T1000 (cell line): Measurements from ENCODE around the gene MRPS12.
"Not testable (repeated sequence)": the region's sequence is repeated elsewhere in the genome, so short reads cannot be mapped to it uniquely, and the experiment has no call there.

Source experiments
- DNase-seq: peaks from one replicate; lab custom pipeline; 2025; ENCODE audit warnings: mixed read lengths; lab: John Stamatoyannopoulos, UW

MRPS12 gene

GRCh38 chr19:38930776-38931520, at the start of gene MRPS12:
Gene MRPS12 (plus strand): TSS chr19:38930944. CDS start chr19:38931295, 351 bp downstream.
- DNase-seq: peak; percentile 98

DNA sequence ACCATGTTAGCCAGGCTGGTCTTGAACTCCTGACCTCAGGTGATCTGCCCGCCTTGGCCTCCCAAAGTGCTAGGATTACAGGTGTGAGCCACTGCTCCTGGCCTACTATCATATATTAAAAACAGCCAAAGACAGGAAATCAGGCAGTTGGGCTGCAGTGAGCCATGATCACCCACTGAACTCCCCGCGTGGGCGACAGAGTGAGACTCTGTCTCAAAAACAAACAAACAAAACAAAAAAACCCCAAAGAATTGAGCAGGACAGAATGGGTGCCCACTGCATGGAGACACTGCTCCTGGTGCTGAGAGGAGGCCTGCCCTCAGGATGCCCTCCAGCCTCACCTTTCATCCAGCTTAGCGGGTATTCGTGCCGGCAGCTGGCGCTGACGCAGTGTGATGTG, 47.5 kb upstream of the MRPS12 start:
- DNase-seq: no peak

- not testable (repeated sequence) for DNase-seq
Measured at GRCh38 chr19:38884691-38885090, 46.1 kb upstream of the MRPS12 start.

- no peak for DNase-seq
Measured at GRCh38 chr19:38888876-38889275, 41.9 kb upstream of the MRPS12 start.

DNA sequence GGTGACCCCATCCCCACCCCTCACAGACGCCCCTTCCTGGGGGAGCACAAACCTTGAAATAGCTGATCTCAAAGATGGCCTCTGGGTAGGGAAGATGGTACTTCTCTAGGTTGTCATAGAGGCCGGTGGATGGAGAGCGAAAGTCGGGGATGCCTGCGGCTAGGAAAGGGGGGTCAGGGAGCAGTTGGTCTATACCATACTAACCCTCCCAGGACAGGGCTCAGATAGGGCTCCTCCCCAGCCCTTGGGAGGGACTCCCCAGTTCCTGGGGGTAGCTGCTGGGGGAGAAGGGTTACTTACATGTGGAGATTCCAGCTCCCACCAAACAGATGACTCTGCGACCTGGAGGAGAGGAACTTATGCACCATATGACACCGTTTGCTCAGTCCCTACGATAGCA, 40.9 kb upstream of the MRPS12 start:
- no peak for DNase-seq

DNA sequence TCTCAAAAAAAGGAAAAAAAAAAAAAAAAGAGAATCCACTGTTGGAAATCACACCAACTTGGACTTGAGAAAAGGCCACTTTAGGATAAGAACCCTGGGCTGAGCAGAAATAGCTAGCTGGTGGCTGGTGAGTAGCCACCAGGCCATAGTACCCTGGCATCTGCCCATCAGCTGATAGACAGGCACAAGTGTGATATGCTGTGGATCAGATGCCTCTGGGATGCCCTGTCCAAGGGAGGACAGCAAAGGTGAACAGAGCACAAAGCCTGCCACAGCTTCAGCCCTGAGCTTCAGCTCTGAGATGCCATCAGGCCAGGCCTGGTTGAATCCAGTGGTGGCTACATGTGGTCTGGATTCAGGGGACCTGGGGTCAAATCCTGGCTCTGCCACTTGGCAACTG, 40.1 kb upstream of the MRPS12 start:
- DNase-seq: no peak

GRCh38 chr19:38891771-38892170, 39.0 kb upstream of the MRPS12 start:
- no peak for DNase-seq

GRCh38 chr19:38892841-38893240, 37.9 kb upstream of the MRPS12 start:
- no peak for DNase-seq

- no peak for DNase-seq
Measured at GRCh38 chr19:38893341-38893771, 37.4 kb upstream of the MRPS12 start.

DNA sequence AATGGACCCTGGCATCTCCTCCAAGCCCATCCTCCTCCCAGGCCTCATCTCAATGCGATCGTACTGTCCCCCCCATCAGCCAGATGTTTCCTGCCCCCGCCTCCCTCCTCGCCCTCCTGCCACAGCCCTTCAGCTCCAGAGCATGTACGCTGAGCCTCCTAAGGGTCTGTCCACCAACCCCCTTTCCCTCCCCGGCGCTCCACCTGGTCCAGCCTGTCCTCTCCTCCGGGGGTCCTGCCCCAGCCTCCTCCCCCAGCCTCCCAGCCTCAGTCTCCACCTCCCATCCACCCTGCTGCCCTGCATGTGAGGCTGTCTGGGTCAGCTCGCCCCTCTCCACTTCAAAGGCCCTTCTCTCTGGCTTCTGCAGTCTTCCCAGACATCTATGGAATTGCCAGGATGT, 35.8 kb upstream of the MRPS12 start:
- no peak for DNase-seq

DNA sequence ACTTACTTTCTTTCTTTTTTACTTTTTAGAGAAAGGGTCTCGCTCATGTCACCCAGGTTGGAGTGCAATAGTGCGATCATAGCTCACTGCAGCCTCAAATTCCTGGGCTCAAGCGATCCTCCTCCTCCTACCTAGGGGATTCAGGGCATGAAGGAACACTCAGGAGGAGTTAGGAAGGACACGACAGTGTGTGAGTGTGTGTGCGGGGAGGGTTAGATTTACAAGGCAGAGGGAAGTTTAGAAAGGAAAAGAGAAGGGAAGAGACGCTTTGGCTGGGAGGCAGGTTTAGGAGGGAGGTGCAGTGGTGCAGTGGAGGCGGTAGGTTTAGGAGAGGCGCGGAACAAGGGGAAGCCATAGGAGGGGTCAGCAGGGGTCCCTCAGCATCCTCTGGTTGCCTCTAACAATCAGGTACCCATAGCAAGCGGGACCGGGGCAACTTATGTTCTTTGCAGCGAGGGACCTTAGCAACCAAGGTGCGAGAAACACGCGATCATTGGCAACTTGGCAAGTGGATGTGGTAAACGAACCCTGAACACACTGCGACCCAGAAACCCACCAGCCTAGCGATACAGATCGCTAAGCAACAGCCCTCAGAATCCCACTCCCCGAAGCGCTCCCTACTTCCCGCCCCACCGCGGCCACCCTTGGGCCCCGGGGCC, 31.8 kb upstream of the MRPS12 start:
- DNase-seq: no peak

DNA sequence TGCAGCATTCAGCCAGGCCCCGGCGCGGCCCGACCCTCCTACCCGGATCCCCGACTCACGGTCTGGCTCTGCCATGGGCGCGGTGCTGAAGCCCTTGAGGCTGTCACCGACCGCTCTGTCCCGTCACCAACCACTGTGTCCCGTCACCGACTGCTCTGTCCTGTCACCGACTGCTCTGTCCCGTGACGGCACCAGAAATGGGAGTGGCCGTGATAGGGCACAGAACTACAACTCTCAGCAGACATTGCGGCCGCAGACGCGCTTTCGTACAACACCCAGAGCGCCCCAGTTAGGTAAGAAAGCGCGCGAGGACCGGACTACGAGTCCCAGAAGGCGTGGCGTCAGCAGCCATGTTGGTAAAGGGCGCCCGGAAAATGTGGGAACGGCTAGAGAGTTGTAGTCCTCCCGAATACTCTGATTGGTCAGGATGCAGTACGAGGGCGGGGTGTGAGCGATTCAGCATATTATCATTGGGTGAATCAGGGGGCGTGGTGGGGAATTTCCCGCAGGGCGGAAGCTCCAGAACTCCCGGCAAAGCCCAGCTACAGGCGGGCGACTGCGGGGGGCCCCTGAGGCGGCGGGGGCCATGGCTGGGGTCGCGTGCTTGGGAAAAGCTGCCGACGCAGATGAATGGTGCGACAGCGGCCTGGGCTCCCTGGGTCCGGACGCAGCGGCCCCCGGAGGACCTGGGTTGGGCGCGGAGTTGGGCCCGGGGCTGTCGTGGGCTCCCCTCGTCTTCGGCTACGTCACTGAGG, 31.1 kb upstream of the MRPS12 start, which contains the start of the genes NFKBIB and SIRT2:
Gene NFKBIB, plus strand, starts transcription at position 523 of the 755 bp plus-strand sequence. Its CDS starts 64 bp downstream, at position 587.
Gene SIRT2, minus strand, starts transcription at position 172 of the 755 bp plus-strand sequence. Its CDS starts 97 bp downstream, at position 75.
- peak; percentile 99 for DNase-seq

- DNase-seq: no peak
Measured at GRCh38 chr19:38900202-38900629, 30.5 kb upstream of the MRPS12 start.

DNA sequence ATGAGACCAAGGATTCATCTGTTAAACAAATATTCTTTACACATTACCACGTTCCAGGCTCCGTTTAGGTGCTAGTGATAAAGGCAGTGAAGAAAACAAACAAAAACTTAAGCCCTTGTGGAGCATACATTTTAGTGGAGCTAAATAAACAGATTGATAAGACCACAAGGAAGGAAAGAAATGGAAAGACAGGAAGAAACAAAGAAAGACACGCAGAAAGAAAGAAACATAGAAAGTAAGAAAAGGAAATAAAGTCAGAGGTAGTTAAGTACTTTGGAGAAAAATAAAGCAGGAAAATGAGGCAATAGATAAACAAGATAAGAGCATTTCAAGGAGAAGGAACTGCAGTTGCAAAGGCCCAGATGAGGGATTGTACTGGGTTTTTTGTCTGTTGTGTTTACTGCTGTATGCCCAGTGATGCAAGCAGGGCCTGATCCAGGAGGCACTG, 30.0 kb upstream of the MRPS12 start:
- DNase-seq: no peak

DNA sequence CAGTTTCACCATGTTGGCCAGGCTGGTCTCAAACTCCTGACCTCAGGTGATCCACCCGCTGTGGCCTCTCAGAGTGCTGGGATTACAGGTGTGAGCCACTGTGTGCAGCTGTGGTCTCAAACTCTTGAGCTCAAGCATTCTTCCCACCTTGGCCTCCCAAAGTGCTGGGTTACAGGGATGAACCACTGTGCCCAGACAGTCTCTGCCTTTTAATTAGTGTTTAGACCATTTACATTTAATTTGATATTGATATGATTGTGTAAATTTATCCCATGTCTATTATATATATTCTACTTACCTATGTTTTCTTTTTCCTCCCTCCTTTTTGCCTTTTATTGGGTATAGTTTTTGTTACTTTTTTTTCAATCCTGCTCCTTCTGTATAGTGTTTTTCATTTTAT, 29.1 kb upstream of the MRPS12 start:
- no peak for DNase-seq

GRCh38 chr19:38904581-38905539, 25.9 kb upstream of the MRPS12 start:
- DNase-seq: no peak

- DNase-seq: no peak
Measured at GRCh38 chr19:38905620-38906019, 25.1 kb upstream of the MRPS12 start.

GRCh38 chr19:38907227-38907626, 23.5 kb upstream of the MRPS12 start:
- DNase-seq: no peak

GRCh38 chr19:38907670-38908069, 23.1 kb upstream of the MRPS12 start:
- no peak for DNase-seq

- DNase-seq: no peak
Measured at GRCh38 chr19:38908911-38909310, 21.8 kb upstream of the MRPS12 start.

- no peak for DNase-seq
Measured at GRCh38 chr19:38910488-38910887, 20.3 kb upstream of the MRPS12 start.
